HG02973 (cell line): ENCODE results near the gene CRY1.
A peak's percentile ranks its signal among the peaks of the same experiment; 100 is the strongest.

ENCODE experiments used
- ATAC-seq: cut with Tn5 transposase; IDR thresholded peaks from one replicate; pipeline ENCODE4 v1.9.1; 2021; ENCODE audit warnings: moderate library complexity; ENCODE audit not compliant: unreplicated experiment

CRY1 gene

DNA sequence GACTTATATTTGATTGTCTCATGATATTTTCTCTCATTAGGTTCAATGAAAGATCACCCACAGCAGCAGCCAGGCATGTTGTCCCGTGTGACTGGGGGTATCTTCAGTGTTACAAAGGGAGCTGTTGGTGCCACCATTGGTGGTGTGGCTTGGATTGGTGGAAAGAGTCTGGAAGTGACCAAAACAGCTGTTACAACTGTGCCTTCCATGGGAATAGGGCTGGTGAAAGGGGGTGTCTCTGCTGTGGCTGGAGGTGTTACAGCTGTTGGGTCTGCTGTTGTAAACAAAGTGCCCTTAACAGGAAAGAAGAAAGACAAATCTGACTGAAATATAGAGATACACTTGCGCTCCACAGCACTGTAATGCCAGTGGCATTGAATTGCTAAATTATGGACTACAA is 122.3 kb downstream of the CRY1 start:
- ATAC-seq = no peak

- no peak for ATAC-seq
Observed at GRCh38 chr12:106964526-106964925, 128.8 kb downstream of the CRY1 start.

DNA sequence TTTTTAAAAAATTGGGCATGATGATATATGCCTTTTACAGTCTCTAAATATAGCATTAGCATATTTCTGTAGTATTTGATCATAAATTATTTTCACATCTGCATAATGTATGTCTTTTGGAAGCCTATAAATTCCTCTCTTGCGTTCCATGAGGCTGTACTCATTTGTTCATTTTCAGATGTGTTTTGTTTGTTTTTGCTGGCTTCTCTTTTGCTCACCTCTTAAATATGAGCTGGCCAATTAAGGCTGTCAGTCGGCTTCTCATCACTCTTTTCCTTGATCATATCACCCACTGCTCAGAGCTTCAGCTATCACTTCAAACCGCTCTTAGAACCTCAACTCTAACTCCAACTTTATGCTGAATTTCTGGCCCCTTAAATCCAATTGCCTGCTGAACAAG is 131.1 kb downstream of the CRY1 start:
- no peak for ATAC-seq

DNA sequence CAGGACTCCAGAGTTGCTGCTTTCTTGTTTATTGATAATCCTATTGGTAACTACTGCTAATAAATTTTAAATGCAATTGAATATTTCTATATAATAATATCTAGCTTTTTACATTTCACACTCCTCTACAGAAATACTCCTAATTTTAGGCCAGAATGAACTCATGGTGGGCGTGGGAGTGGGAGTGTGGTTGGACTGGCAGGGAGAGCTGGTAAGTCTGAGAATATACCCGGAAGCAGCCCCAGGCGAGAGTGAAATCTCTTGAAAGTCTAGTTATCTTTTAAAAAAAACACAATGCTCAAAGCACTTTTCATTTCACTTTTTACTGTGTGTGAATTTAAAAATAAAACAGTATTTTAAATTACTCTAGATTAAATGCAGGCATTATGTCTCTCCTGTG is 132.9 kb downstream of the CRY1 start:
- no peak for ATAC-seq

DNA sequence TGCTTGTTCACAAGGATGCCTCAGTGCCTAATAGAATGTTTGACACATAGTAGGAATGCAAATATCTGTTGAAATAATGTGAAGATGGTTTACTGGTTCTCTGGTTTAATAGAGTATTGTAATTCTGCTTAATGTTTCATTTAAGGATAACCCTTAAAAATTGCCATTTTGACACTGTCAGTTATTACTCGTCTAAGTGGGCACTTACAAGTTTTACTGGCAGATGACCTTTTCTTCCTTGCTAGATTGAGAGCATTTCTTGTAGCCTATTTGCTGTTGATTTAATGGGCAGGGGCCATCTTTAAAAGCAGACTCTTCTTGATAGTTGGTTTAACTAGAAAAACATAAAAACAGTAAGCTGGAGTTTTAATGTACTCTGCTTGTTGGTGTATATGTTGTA is 135.8 kb downstream of the CRY1 start:
- no peak for ATAC-seq

- peak; percentile 28 for ATAC-seq
Observed at GRCh38 chr12:106956048-106956578, 137.2 kb downstream of the CRY1 start.

GRCh38 chr12:106955377-106956047 is 137.8 kb downstream of the CRY1 start, which contains the start of gene TMEM263:
Gene TMEM263 (plus strand): TSS chr12:106955907. CDS start chr12:106967117, 11,210 bp downstream.
- peak; percentile 71 for ATAC-seq

GRCh38 chr12:106954462-106955376 is 138.6 kb downstream of the CRY1 start:
- peak; percentile 17 for ATAC-seq

GRCh38 chr12:106953352-106954250 is 139.7 kb downstream of the CRY1 start:
- ATAC-seq = no peak

DNA sequence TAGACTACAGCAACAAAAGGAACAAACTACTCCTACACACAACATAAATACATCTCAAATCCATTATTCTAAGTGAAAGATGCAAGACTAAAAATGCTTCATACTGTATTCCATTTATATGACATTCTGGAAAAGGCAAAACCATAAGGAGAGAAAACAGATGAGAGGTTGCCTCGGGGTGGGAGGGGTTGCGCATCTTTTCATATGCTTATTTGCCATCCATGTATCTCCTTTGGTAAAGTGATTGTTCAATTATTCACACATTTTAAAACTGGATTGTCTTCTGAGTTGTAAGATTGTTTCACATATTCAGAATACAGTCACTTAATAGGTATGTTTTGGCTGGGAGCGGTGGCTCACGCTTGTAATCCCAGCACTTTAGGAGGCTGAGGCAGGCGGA is 142.8 kb downstream of the CRY1 start:
- ATAC-seq = no peak

DNA sequence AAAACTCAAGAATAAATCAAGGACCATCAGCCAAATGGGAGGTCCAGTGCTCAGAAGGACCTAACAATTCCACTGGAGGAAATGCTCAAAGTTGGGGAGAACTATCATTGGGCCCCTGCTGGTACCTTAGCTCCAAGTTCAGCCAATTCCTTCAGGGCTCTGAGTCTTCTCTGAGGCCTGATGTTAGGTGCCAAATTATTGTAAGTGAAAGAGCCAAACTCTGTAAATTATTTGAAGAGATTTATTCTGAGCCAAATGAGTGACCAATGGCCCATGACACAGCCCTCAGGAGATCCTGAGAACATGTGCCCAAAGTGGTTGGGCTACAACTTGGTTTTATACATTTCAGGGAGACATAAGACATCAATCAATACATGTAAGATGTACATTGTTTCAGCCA is 145.9 kb downstream of the CRY1 start:
- ATAC-seq = no peak

GRCh38 chr12:106945261-106945851 is 148.0 kb downstream of the CRY1 start:
- ATAC-seq = no peak

GRCh38 chr12:106942775-106943174 is 150.6 kb downstream of the CRY1 start:
- no peak for ATAC-seq

DNA sequence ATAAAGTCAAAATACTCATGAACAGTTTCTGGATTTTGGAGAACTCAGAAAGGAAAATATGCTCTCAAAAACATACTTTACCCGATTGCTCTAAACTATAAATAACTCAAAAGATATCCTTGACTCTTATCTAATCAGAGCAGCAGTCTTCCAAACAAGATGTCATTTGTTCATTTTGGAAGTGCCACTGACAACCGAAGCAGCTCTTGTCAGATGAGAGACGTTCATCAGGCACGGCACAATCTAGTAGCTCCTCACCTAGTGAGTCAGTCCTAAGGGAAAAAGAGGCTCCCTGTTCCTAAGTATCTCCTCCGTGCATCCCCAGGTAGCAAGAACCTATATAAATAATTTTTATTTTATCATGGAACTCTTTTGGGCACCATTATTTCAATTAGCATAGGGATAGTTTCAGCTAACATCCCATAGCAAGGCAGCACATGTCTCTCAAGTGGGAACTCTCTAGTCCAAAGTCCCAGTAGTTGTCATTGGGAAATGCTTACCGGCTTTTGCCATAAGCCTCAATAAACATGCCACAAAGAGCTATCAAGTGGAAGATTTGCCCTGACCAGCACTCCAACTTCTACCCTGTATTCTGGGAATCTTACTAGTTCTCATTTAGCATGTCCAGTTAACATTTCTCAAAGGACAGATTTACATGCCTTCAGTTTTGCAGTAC is 151.7 kb downstream of the CRY1 start:
- no peak for ATAC-seq
